HepG2 (cell line): Measurements from ENCODE around the gene PYCARD.

Source experiments
- MAZ ChIP-seq, 2 experiments: sonication (generic) in 1 of 2; formaldehyde crosslinking in 1 of 2; IDR thresholded peaks; 2 replicates each; pipeline versions ENCODE4 v1.5.0 to v1.6.1; 2012 to 2020; ENCODE audit warnings: low read depth in 2 of 2, mild to moderate bottlenecking in 2 of 2, borderline replicate concordance in 1 of 2, improper control_type of control experiment in 1 of 2, low read length in 1 of 2, missing genetic modification reagents in 1 of 2, moderate library complexity in 1 of 2
- ZNF207 ChIP-seq: fragments of 450-650 bp; IDR thresholded peaks from 2 replicates; pipeline ENCODE4 v1.6.1; 2016; ENCODE audit warnings: antibody characterized with exemption, borderline replicate concordance

DNA sequence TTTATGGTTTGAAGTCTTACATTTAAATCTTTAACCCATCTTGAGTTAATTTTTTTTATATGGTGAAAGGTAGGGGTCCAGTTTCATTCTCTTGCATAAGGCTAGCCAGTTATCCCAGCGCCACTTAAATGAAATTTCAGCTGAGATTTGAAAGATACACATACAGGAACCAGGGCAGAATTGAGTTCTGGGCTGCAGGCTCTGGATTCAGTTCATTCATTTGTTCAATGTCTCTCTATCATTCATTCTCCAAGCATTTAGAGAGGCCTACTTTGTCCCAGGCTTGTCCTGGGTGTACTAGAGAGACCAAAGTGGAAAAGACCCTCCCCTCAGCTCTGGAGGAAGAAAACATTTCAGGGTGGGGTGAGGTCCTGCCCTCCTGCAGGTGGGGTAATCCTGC lies 10.8 kb upstream of the PYCARD start:
- TF ChIP-seq ZNF207 (no peak), MAZ (IDR thresholded peaks at IDR 0.05; ENCODE audit: borderline replicate concordance, low read depth, low read length) (no peak), MAZ (CRISPR knock-in tag; IDR thresholded peaks at IDR 0.05; ENCODE audit: low read depth) (no peak)
